Measurements from ENCODE around the gene GMDS. TPM values are rescaled to one million over a fixed set of nuclear protein-coding genes. Genes with fewer than 3 reads are reported as not detected.

The GMDS gene
- total and polyA plus RNA-seq, 2 donors (not counting 3 experiments of a cell fraction or from before 2014, with no cell fraction given), result 9.8 to 23.5 TPM

GRCh38 chr6:1853761-1854160, 391.6 kb downstream of the GMDS start:
- ChIA-PET CTCF (no interaction called here), POLR2A (no interaction called here)
- no peak for TF ChIP-seq POLR2A (IDR thresholded peaks at IDR 0.05; ENCODE audit: low read depth, low read length)
- peak; percentile 49 for FAIRE-seq
- Histone ChIP-seq H3K27ac (ENCODE audit: insufficient read depth, low read depth, low read length) (no peak overlapping the region), H3K4me1 (ENCODE audit: control insufficient read depth, extremely low read depth, insufficient read depth, low read length) (no peaks in the 10 kb centered on the region), H3K27me3 (ENCODE audit: control insufficient read depth in 2 of 2, insufficient read depth in 2 of 2, low read length in 2 of 2) (no peaks in the 10 kb centered on the region), H2AFZ (ENCODE audit: low read depth, low read length) (no peak overlapping the region), H3K4me2 (ENCODE audit: insufficient read depth, low read length) (no peak overlapping the region), H3K9me1 (replicated peaks; ENCODE audit: control insufficient read depth, extremely low read depth, insufficient read depth, low read length) (no peaks in the 10 kb centered on the region), H4K20me1 (replicated peaks; ENCODE audit: control insufficient read depth, extremely low read depth, insufficient read depth, low read length) (no peaks in the 10 kb centered on the region), H3K9me3 (replicated peaks; ENCODE audit: control insufficient read depth, insufficient read depth, low read length) (no peaks in the 10 kb centered on the region), H3K79me2 (ENCODE audit: control insufficient read depth, insufficient read depth, low read length) (no peaks in the 10 kb centered on the region), H3K9ac (replicated peaks; ENCODE audit: extremely low read depth, insufficient read depth, low read length) (no peak overlapping the region), H3K36me3 (ENCODE audit: control insufficient read depth in 2 of 2, extremely low read depth in 1 of 2, insufficient read depth in 2 of 2, low read length in 2 of 2) (no peaks in the 10 kb centered on the region), H3K4me3 (replicated peaks in 1 of 3; ENCODE audit: insufficient read depth in 1 of 3, low read depth in 1 of 3, low read length in 3 of 3) (no peak overlapping the region)
- intact Hi-C loops (cut with micrococcal nuclease) (no loop called here), dilution Hi-C loops (cut with MboI; ENCODE audit: extremely low pct_ligation_motif_present, low sequenced_read_pairs) (no loop called here)
- DNase-seq (ENCODE audit: low read depth, low spot score), result no peak
- BruUV-seq (replicated peaks), result no TSS peak

GRCh38 chr6:1851681-1852456, 393.5 kb downstream of the GMDS start:
- FAIRE-seq (no peak), DNase-seq (ENCODE audit: low read depth, low spot score) (no peak)
- Histone ChIP-seq H4K20me1 (replicated peaks; ENCODE audit: control insufficient read depth, extremely low read depth, insufficient read depth, low read length) (no peaks in the 10 kb centered on the region), H2AFZ (ENCODE audit: low read depth, low read length) (no peak overlapping the region), H3K36me3 (ENCODE audit: control insufficient read depth in 2 of 2, extremely low read depth in 1 of 2, insufficient read depth in 2 of 2, low read length in 2 of 2) (no peaks in the 10 kb centered on the region), H3K9me3 (replicated peaks; ENCODE audit: control insufficient read depth, insufficient read depth, low read length) (no peaks in the 10 kb centered on the region), H3K4me3 (replicated peaks in 1 of 3; ENCODE audit: insufficient read depth in 1 of 3, low read depth in 1 of 3, low read length in 3 of 3) (no peak overlapping the region), H3K27me3 (ENCODE audit: control insufficient read depth in 2 of 2, insufficient read depth in 2 of 2, low read length in 2 of 2) (no peaks in the 10 kb centered on the region), H3K4me2 (ENCODE audit: insufficient read depth, low read length) (no peak overlapping the region), H3K4me1 (ENCODE audit: control insufficient read depth, extremely low read depth, insufficient read depth, low read length) (no peaks in the 10 kb centered on the region), H3K27ac (ENCODE audit: insufficient read depth, low read depth, low read length) (no peak overlapping the region), H3K9ac (replicated peaks; ENCODE audit: extremely low read depth, insufficient read depth, low read length) (no peak overlapping the region), H3K79me2 (ENCODE audit: control insufficient read depth, insufficient read depth, low read length) (no peaks in the 10 kb centered on the region), H3K9me1 (replicated peaks; ENCODE audit: control insufficient read depth, extremely low read depth, insufficient read depth, low read length) (no peaks in the 10 kb centered on the region)
- TF ChIP-seq FOS (IDR thresholded peaks at IDR 0.05; ENCODE audit: borderline replicate concordance, insufficient read depth, low read length) (no peak), POLR2A (IDR thresholded peaks at IDR 0.05; ENCODE audit: low read depth, low read length) (no peak), JUN (IDR thresholded peaks at IDR 0.05; ENCODE audit: borderline replicate concordance, insufficient read depth, insufficient read length, low read depth) (no peak), POLR2AphosphoS5 (IDR thresholded peaks at IDR 0.05; ENCODE audit: insufficient read depth, low read depth, low read length) (no peak), GATA2 (IDR thresholded peaks at IDR 0.05; ENCODE audit: insufficient read depth, insufficient read length, low read depth, low read length) (no peak), EZH2 (IDR thresholded peaks at IDR 0.05; ENCODE audit: borderline replicate concordance, low read depth, low read length, severe bottlenecking) (no peak), CTCF (IDR thresholded peaks at IDR 0.05; ENCODE audit: extremely low read depth in 1 of 2, insufficient read depth in 1 of 2, low read depth in 1 of 2, low read length in 2 of 2) (no peak), MAX (IDR thresholded peaks at IDR 0.05; ENCODE audit: insufficient read depth, insufficient read length) (no peak), MYC (IDR thresholded peaks at IDR 0.05; ENCODE audit: low read depth, low read length) (no peak)
- no TSS peak for BruUV-seq (replicated peaks)
- intact Hi-C loops (cut with micrococcal nuclease), result no loop called here
- dilution Hi-C loops (cut with MboI; ENCODE audit: extremely low pct_ligation_motif_present, low sequenced_read_pairs), result no loop called here
- CTCF ChIA-PET, result no interaction called here
- POLR2A ChIA-PET, result no interaction called here

All from endothelial cell of umbilical vein (primary cell).